ENCODE measurements around the gene NDST4. TPM values are rescaled to one million over a fixed set of nuclear protein-coding genes. Genes with fewer than 3 reads are reported as not detected.

The NDST4 gene
- total RNA-seq, 1 experiment from 2014 or later, result not detected

DNA sequence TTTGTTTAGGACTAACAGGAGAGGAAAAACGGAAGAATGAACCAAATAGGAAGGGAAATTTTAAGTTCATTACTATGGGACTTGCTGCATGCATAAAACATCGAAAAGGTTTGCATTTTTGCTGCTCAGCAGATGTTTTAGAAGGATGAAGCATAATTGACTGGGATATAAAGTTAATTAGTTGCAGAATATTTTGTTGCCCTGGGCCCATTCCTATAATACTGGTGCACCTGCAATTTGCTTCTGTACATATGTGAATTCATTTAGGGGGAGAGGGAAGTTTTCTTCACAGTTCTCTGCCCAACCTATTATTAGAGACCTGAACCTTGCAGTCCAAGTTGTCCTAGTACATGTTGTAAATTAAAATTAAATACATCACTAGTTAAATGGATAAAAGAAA, 282.8 kb downstream of the NDST4 start:
- Histone ChIP-seq H2BK12ac (ENCODE audit: insufficient read length, low read depth, low read length) (no peak overlapping the region), H3K27me3 (ENCODE audit: insufficient read depth, low read length) (no peaks in the 10 kb centered on the region)

More for the DNA sequence above, 282.8 kb downstream of the NDST4 start:
- Histone ChIP-seq H3K79me1 (ENCODE audit: insufficient read depth, low read depth, low read length, poor library complexity, severe bottlenecking) (no peaks in the 10 kb centered on the region), H3T11ph (ENCODE audit: low read length) (no peak overlapping the region), H3K27ac (ENCODE audit: insufficient read length, low read depth, low read length) (no peak overlapping the region), H2BK120ac (ENCODE audit: low read depth, low read length, poor library complexity, severe bottlenecking) (no peak overlapping the region), H4K5ac (ENCODE audit: insufficient read length, low read depth, low read length) (no peak overlapping the region), H3K9me3 (ENCODE audit: control insufficient read depth, low read depth, low read length) (no peaks in the 10 kb centered on the region), H3K4me2 (ENCODE audit: insufficient read depth, insufficient read length, low read length) (no peak overlapping the region), H3K23me2 (ENCODE audit: insufficient read length, low read depth, low read length, poor library complexity, severe bottlenecking) (no peaks in the 10 kb centered on the region), H4K20me1 (ENCODE audit: control insufficient read depth, insufficient read depth, insufficient read length) (no peaks in the 10 kb centered on the region), H3K56ac (ENCODE audit: insufficient read length, low read depth, low read length) (no peak overlapping the region), H3K14ac (ENCODE audit: insufficient read depth, low read length) (no peak overlapping the region), H3K18ac (ENCODE audit: insufficient read length, low read depth, low read length) (no peak overlapping the region), H2BK20ac (ENCODE audit: low read depth, low read length, poor library complexity, severe bottlenecking) (no peak overlapping the region), H4K8ac (replicated peaks; ENCODE audit: insufficient read length, low read depth, low read length) (no peak overlapping the region), H2AK5ac (ENCODE audit: insufficient read length, low read length) (no peak overlapping the region), H3K23ac (ENCODE audit: insufficient read length, low read depth, low read length) (no peak overlapping the region), H2AFZ (ENCODE audit: low read length) (no peak overlapping the region), H2BK5ac (ENCODE audit: insufficient read length, low read length) (no peak overlapping the region), H3K9ac (ENCODE audit: extremely low read depth, insufficient read length, low read length) (no peak overlapping the region), H2BK15ac (ENCODE audit: low read depth, low read length) (no peak overlapping the region), H4K91ac (ENCODE audit: insufficient read length, low read depth, low read length) (no peak overlapping the region), H3K4me1 (ENCODE audit: insufficient read depth, low read length) (no peaks in the 10 kb centered on the region), H3K79me2 (ENCODE audit: insufficient read depth, low read length) (no peaks in the 10 kb centered on the region), H3K4ac (ENCODE audit: low read depth, low read length) (no peak overlapping the region)
- Mint-ChIP-seq H3K27ac (no peak overlapping the region), H3K4me1 (no peaks in the 10 kb centered on the region), H3K9me3 (no peaks in the 10 kb centered on the region), H3K36me3 (ENCODE audit: insufficient read depth in 1 of 3, low read depth in 3 of 3) (no peaks in the 10 kb centered on the region), H3K27me3 (ENCODE audit: low read depth) (no peaks in the 10 kb centered on the region), H3K4me3 (no peak overlapping the region)
- WGBS (ENCODE audit: extremely low coverage, insufficient read length, low lambda C conversion rate), result no CpG with 5 or more reads among the region's 2 CpGs
- TF ChIP-seq, protein P1, sequence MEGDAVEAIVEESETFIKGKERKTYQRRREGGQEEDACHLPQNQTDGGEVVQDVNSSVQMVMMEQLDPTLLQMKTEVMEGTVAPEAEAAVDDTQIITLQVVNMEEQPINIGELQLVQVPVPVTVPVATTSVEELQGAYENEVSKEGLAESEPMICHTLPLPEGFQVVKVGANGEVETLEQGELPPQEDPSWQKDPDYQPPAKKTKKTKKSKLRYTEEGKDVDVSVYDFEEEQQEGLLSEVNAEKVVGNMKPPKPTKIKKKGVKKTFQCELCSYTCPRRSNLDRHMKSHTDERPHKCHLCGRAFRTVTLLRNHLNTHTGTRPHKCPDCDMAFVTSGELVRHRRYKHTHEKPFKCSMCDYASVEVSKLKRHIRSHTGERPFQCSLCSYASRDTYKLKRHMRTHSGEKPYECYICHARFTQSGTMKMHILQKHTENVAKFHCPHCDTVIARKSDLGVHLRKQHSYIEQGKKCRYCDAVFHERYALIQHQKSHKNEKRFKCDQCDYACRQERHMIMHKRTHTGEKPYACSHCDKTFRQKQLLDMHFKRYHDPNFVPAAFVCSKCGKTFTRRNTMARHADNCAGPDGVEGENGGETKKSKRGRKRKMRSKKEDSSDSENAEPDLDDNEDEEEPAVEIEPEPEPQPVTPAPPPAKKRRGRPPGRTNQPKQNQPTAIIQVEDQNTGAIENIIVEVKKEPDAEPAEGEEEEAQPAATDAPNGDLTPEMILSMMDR (conservative IDR thresholded peaks at IDR 0.05), result no peak
- DNase-seq, result no peak

All from H9 (cell line).